GM23338 (cell line): ENCODE data around the gene CBX5. TPM values are rescaled to one million over a fixed set of nuclear protein-coding genes. Genes with fewer than 3 reads are reported as not detected.

Experiments used
- ATAC-seq: fragments of 200-7000 bp; cut with Tn5 transposase; 3 replicates; pipeline ENCODE4 v1.9.1; 2020
- DNase-seq: peaks from one replicate; pipeline ENCODE4 v3.0.0-alpha.2; 2015; ENCODE audit warnings: low spot score
- H2AFZ ChIP-seq: fragments of 200-600 bp; sonication (generic); 2 replicates; pipeline ENCODE4 v1.8.0; 2016; ENCODE audit warnings: antibody characterized with exemption, mild to moderate bottlenecking, moderate library complexity
- H3F3A ChIP-seq: fragments of 200-600 bp; sonication (generic); replicated peaks from 2 replicates; pipeline ENCODE4 v1.8.0; 2017; ENCODE audit warnings: antibody characterized with exemption, mixed run types, low read depth
- H3K27ac ChIP-seq: fragments of 200-600 bp; sonication (generic); 2 replicates; pipeline ENCODE4 v1.6.1; 2016; ENCODE audit warnings: low read depth
- H3K27me3 ChIP-seq: fragments of 200-600 bp; sonication (generic); 2 replicates; pipeline ENCODE4 v1.8.0; 2016; ENCODE audit warnings: mild to moderate bottlenecking, mixed run types, moderate library complexity; ENCODE audit not compliant: insufficient read depth
- H3K36me3 ChIP-seq: fragments of 200-600 bp; sonication (generic); 2 replicates; pipeline ENCODE4 v1.8.0; 2016; ENCODE audit warnings: mild to moderate bottlenecking; ENCODE audit not compliant: insufficient read depth
- H3K4me1 ChIP-seq: fragments of 200-600 bp; sonication (generic); 2 replicates; pipeline ENCODE4 v1.8.0; 2016; ENCODE audit warnings: mild to moderate bottlenecking, moderate library complexity; ENCODE audit not compliant: insufficient read depth
- H3K4me2 ChIP-seq: fragments of 200-600 bp; sonication (generic); 2 replicates; pipeline ENCODE4 v1.7.1; 2017; ENCODE audit warnings: mixed run types
- H3K4me3 ChIP-seq: fragments of 200-600 bp; sonication (generic); 2 replicates; pipeline ENCODE4 v1.6.1; 2016; ENCODE audit warnings: mixed run types
- H3K79me2 ChIP-seq: fragments of 200-600 bp; sonication (generic); replicated peaks from 2 replicates; pipeline ENCODE4 v1.8.0; 2017; ENCODE audit warnings: mild to moderate bottlenecking; ENCODE audit not compliant: insufficient read depth
- H3K9me2 ChIP-seq: fragments of 200-600 bp; sonication (generic); 2 replicates; pipeline ENCODE4 v1.8.0; 2017; ENCODE audit not compliant: insufficient read depth
- H4K20me1 ChIP-seq: fragments of 200-600 bp; sonication (generic); replicated peaks from 2 replicates; pipeline ENCODE4 v1.8.0; 2017; ENCODE audit warnings: mild to moderate bottlenecking; ENCODE audit not compliant: insufficient read depth
- H3K27ac Mint-ChIP-seq: 2 replicates; pipeline ENCODE4 v1.8.0; 2020; ENCODE audit warnings: inconsistent platforms, mild to moderate bottlenecking, moderate library complexity, mixed read lengths
- H3K27me3 Mint-ChIP-seq: 3 replicates; pipeline ENCODE4 v1.8.0; 2022; ENCODE audit warnings: low read depth, mild to moderate bottlenecking, moderate library complexity, mixed read lengths, inconsistent platforms; ENCODE audit not compliant: insufficient read depth, poor library complexity
- H3K36me3 Mint-ChIP-seq: 3 replicates; pipeline ENCODE4 v1.8.0; 2021; ENCODE audit warnings: low read depth, mild to moderate bottlenecking, inconsistent platforms, moderate library complexity, mixed read lengths
- H3K4me1 Mint-ChIP-seq: 3 replicates; pipeline ENCODE4 v1.8.0; 2020; ENCODE audit warnings: mild to moderate bottlenecking, inconsistent platforms, mixed read lengths
- H3K4me3 Mint-ChIP-seq: 3 replicates; pipeline ENCODE4 v1.8.0; 2021; ENCODE audit warnings: moderate library complexity, mild to moderate bottlenecking, inconsistent platforms, mixed read lengths
- H3K9me3 Mint-ChIP-seq: 3 replicates; pipeline ENCODE4 v1.8.0; 2020; ENCODE audit warnings: moderate library complexity, mild to moderate bottlenecking, inconsistent platforms, mixed read lengths
- CREB1 ChIP-seq: fragments of 250-450 bp; sonication (Bioruptor Pico); IDR thresholded peaks from 2 replicates; pipeline ENCODE4 v1.5.0; 2020; ENCODE audit warnings: low read depth, mild to moderate bottlenecking, moderate library complexity
- ETS1 ChIP-seq: IDR thresholded peaks from 2 replicates; pipeline ENCODE4 v1.6.1; 2016; ENCODE audit warnings: antibody characterized with exemption
- POLR2AphosphoS5 ChIP-seq: IDR thresholded peaks from 2 replicates; pipeline ENCODE4 v1.6.1; 2016; ENCODE audit warnings: antibody characterized with exemption, low read depth
- ZNF114 ChIP-seq: fragments of 250-450 bp; sonication (Bioruptor Pico); IDR thresholded peaks from 2 replicates; pipeline ENCODE4 v1.5.0; 2020; ENCODE audit warnings: mild to moderate bottlenecking, moderate library complexity
- ZNF462 ChIP-seq: fragments of 250-450 bp; sonication (Bioruptor Pico); IDR thresholded peaks from 2 replicates; pipeline ENCODE4 v1.5.0; 2020; ENCODE audit warnings: mild to moderate bottlenecking, moderate library complexity
- polyA plus RNA-seq: library from polyadenylated mRNA; unstranded; fragments of >200 nt; fragmentation: Nextera tagmentation; extraction: Ambion mirVana; gene quantifications from 2 replicates; pipeline ENCODE4 v1.2.1, GENCODE V29; 2016
- total RNA-seq: library from RNA; depleted of rRNA; stranded (reverse); fragments of >200 nt; shearing (Covaris generic); gene quantifications from 2 replicates; pipeline ENCODE4 v1.2.3, GENCODE V29; 2014

The CBX5 gene
- total and polyA plus RNA-seq, 2 experiments from 2014 or later, result 152 to 212 TPM

DNA sequence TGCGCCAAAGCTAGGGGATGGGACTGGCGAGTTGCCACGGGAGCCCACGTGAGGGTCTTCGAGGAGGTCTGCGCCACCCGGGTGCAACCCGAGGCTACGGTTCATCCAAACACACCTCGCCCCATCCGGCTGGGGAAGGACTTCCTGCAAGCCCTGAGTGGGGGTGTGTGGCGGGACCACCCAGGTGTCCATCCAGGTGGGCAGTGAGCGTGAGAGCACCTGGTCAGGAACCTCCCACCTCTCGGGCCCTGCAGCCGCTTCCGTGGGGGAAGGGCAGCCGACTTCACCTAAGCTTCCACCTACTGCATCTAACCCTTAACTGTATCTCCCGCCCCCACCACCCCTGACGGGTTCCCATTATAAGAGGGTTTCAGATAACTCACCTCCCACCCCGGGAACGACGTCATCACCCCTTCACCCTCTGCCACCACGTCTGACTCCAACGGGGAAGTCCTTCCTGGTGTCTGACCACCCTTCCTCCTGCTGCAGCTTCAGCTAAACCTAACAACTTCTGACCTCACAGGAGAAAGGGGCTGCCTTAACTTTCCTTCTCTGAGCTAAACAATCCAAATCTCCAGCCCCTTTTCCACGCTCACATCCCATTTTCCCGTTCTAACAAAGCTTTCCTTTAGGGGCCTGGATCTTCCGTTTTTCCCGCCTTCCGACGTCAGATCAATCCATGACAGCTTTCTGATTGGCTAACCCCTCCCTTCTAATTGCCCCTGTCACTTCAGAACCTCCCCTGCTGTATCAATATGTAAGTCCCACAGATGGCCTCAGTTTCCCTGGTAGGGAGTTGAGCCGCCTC, 63.7 kb downstream of the CBX5 start:
- Mint-ChIP-seq H3K9me3 (no peaks in the 10 kb centered on the region; the same call in 2 of the 3 replicates), H3K36me3 (no peaks in the 10 kb centered on the region; the same call in 2 of the 3 replicates), H3K27ac (no peak overlapping the region), H3K4me3 (peak overlapping the region; percentile 77), H3K27me3 (peaks cover 50% of the 10 kb centered on the region), H3K4me1 (peaks cover 32% of the 10 kb centered on the region)
- no peak; the same call in 1 of the 2 replicates for TF ChIP-seq POLR2AphosphoS5
- TF ChIP-seq ZNF462, result no peak
- TF ChIP-seq ZNF114 (CRISPR knock-in tag), result no peak
- 0 out of 2 replicates have a peak, but pooled peaks have one; percentile 50 for TF ChIP-seq ETS1
- TF ChIP-seq CREB1, result peak; percentile 72
- Histone ChIP-seq H3K27me3 (peaks cover 66% of the 10 kb centered on the region), H3K27ac (no peak overlapping the region; the same call in 1 of the 2 replicates), H3K36me3 (no peaks in the 10 kb centered on the region), H3K79me2 (no peaks in the 10 kb centered on the region), H3K4me1 (peaks cover 28% of the 10 kb centered on the region), H2AFZ (no peak overlapping the region; the same call in 1 of the 2 replicates), H3F3A (peaks cover 21% of the 10 kb centered on the region), H4K20me1 (no peaks in the 10 kb centered on the region), H3K9me2 (no peaks in the 10 kb centered on the region), H3K4me2 (peak overlapping the region; percentile 80), H3K4me3 (peak overlapping the region; percentile 64)
- ATAC-seq (no peak; the same call in 2 of the 3 replicates), DNase-seq (peak; percentile 78)
